DMS153 treated with DMSO at 0.1 percent for 48 hours (cell line): Measurements from ENCODE around the gene CLMN.

ENCODE experiments used
- DNase-seq: peaks from one replicate; lab custom pipeline; 2025; ENCODE audit not compliant: unreplicated experiment; lab: John Stamatoyannopoulos, UW

Gene CLMN

DNA sequence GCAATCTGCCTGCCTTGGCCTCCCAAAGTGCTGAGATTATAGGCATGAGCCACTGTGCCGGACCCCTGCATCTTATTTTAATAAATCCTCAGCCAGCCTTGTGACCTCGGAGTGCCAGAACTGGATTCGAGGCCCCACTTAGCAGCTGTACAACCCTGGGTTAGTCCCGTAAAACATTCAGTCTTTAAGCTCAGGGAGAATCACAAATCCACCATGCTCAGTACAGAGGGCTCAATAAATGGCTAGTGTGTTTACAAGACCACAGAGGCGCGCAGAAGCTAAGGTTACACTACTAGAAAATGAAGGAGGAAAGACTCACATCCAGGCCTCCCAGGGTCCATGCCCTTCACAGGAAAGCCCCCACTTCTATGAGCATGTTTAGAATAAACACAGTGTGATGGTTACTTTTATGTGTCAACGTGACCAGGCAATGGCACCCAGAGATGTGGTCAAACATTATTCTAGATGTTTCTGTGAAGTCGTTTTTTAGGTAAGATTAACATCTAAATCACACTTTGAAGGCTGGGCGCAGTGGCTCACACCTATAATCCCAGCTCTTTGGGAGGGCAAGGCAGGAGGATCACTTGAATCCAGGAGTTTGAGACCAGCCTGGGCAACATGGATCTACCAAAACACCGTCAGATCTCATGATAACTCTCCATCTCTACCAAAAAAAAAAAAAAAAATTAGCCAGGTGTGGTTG lies 55.3 kb downstream of the CLMN start:
- DNase-seq: no peak

DNA sequence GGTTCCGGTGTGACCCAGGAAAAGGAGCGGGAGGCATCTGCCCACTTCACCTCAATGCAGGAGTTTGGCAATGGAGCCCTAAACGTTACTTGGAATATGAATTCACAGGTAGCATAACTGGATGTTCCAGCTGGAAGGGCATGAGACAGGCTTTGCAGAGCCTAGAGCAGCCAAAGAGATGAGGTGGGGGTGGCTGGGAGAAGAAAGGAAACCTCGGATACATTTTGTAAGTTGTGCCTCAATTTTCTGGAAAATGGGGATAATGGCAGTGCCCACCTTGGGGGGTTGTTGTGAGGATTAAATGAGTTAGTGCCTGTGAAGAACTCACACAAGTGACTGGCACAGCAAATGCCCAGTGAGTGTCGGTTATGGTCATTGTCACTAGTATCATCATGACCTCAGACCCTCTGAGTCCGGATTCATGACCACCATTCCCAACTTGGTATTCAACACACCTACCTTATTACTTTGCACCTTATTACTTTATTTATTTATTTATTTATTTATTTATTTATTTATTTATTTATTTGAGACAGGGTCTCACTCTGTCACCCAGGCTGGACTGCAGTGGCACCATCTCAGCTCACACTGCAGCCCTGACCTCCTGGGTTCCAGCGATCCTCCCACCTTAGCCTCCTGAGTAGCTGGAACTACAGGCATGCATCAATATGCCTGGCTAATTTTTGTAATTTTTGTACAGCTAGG lies 56.0 kb downstream of the CLMN start:
- DNase-seq: no peak

DNA sequence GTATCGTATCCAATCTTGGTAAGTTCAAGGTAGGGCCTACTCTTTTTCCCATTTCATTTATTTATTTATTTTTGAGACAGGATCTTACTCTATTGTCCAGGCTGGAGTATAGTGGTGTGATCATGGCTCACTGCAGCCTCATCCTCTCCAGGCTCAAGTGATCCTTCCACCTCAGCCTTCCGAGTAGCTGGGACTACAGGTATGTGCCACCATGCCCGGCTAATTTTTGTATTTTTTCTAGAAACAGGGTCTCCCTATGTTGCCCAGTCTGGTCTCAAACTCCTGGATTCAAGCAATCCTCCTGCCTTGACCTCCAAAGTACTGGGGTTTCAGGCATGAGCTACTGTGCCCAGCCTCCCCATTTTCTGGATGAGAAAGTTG lies 57.2 kb downstream of the CLMN start:
- DNase-seq: no peak

DNA sequence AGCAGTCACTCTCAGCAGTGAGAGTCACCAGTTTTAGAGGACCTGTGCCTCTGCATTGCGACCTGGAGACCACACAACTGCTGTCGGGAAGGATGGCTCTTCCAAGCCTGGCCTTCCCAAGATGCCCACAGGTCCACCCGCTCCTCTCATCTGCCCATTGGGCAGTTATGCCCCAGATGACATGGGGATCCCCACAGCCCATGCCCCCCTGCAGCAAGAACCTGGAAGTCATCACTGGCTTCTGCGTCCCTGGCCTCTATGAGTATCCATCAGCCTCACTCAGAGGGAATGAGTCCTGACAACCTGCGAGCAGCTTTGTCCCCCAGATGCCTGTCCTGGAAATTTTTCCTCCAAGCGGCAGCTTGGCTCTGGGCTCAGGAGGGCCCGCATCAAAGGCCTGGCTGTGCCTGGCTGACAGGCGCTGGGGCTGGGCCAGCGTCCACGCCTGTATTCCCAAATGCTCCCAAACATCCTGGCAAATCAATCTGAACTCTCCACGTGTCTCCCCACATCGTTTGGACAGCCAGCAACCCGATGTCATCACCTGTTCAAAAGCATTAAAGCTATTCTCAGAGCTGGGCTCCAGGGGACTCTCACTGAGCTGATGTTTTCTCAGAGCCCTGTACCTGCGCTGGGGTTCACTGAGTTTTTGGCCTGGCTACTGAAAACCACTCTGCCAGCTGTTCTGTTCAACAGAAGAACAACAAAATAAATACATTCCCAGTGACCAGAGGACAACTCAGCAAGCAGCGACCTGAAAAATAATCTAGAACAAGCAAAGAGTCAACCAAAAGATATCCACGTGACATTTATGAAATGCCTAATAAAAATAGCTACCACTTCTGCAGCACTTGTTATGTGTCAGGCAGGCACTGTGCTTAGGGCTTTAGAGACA lies 57.8 kb downstream of the CLMN start:
- no peak for DNase-seq

DNA sequence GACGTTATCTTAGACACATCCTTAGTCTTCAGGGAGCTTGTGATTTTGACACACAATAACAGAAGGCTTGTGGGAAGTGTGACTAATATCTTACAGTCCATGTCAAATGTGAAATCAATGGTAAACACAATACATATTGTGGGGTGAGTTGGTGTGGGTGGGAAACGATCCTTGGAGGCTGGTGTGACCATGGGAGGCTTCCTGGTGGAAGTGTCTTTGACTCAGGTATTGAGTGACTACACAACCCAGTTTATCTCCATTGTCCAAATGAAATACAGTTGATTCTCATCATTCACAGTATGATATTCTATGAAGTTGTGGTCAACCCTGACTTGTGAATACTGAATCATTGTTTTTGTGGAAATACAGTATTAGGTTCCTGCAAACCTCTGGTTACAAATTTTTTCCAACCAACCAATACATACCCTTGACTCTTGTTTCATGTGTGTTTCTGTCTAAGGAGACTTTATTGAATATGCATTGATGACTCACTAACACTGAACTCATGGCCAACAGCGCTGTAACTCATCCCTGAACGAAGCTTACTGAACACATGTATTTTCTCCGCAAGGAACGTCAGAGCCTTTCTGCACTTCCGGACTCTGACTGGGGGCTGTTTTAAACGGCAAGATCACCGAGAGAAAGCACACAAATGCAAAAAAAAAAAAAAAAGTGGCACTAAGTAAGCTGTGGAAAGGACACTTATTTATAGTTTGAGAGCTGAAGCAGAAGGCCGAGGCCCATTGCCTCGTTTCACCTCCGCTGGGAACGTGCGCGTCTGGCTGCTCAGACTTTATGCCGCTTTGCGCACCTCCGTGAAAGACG lies 59.0 kb downstream of the CLMN start:
- no peak for DNase-seq

DNA sequence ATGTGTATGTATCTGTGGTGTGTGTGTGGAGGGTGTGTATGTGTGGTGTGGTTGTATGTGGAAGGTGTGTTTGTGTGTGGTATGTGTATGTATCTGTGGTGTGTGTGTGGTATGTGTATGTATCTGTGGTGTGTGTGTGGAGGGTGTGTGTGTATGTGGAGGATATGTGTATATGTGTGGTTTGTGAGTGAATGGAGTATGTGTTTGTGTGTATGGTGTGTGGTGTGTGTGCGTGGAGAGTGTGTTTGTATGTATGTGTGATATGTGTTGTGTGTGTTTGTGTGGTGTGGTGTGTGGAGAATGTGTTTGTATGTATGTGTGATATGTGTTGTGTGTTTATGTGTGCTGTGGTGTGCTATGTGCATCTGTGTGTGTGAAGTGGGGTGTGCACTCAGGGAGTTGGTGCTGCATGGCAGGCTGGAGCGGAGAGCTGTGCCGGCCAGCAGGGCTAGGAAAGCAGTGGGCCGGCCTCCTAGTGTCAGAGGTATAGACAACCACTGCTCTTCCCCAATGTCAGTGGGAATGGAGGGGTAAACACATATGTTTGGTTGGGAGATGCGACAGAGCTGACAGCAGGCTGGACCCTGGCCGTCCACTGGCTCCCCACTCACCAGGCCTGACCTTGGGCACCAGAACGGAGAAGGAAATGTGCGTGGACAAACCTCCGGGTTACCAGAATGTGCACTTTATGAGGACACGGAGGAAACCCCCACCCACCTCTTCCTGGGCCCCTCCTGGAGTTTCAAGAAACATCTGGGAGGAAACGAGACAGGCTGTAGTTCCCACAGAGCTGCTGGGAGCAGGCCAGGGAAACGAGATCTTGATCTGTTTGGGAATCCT lies 60.7 kb downstream of the CLMN start:
- DNase-seq: no peak

DNA sequence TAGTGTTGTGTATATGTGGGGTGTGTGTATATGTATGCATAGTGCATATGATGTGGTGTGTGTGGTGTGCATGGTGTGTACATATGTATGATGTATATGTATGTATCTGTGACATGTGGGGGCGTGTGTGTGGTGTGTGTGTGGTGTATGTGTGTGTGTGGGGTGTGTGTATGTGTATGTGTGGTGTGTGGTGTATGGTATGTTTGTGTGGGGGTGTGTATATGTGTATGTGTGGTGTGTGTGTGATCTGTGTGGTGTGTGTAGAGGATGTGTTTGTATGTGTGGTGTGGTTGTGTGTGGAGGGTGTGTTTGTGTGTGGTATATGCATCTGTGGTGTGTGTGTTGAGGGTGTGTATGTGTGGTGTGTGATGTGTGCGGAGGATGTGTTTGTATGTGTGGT lies 61.6 kb downstream of the CLMN start:
- DNase-seq: no peak

DNA sequence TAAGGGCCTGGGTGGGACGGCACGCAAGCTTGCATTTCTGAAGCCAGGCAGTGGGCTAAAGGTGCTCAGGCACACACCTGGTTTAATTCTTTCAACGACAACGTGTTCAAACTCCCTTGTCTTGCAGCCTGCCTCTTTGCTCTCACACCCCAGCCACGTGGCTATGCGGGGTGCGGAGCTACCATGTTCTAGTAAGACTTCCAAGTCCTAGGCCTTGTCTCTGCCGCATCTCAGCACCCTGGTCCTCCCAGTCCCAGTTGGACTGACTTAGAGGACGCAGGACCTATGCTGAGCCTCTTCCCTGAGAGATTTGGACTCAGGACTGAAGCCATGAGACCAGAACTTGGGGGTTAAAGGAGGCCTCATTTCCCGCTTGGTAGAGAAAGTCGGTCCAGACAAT lies 62.2 kb downstream of the CLMN start:
- no peak for DNase-seq

DNA sequence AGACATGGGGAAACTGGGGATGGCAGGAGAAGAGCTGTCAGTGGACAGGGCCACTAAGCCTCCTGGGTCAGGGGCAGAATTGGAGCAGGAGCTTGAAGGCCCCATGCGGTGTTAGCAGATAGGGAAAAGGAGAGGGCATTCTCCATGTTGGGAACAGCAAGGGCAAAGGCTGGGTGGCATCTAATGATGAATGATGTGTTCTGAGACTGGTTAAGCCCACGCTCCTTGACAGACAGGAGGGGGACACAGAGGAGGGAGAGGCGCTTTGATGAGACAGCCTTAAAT lies 63.0 kb downstream of the CLMN start:
- DNase-seq: no peak

DNA sequence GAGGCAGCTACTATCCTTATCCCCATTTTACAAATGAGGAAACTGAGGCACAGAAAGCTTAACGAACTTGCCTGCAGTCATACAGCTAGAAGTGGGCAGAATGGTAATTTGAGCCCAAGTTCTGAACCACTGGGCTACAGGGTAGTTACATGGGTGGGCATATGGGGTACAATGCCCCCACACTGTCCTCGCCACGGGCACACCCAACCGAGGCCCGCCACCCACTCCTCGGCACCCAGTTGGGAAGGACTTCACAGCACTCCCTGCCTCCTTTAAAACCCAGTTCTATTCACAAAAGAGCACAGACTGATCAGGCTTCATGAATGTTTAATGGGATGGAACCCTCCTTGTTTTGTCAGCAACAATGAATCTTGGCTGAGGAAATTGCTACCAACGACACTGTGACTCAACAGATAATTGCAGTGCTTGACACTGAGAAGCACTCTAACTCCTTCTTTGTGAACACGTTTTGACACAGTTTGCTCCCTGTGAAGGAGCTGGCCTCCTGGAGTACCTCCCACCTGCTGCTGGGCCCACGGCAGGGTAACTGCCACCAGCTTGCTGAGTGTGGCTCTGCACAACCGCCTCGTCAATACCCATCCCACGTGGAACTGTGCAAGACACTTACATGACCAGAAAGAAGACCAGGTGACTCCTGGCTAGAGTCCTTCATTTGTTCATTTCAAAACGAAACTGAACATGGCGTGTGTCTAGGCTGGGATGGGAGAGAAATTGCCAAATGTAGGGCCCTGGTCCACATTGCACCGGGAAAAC lies 63.5 kb downstream of the CLMN start:
- peak; percentile 62 for DNase-seq

DNA sequence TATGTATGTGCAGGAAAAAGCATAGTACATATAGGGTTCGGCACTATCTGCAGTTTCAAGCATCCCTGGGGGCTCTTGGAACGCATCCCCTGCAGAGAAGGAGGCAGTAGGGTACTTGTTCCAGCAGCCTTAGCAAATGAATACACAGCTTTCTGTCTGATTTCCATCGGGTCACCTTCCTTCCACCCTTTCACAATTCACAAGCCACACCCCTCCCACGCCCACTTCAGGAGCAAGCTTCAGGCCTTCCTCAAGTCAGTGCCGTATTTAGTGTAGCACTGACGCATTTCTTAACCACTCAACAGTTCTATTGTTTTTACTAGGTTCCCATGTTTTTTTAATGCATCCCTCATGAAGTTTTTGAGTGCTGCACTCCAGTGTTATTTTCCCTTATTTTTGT lies 64.2 kb downstream of the CLMN start:
- DNase-seq: peak; percentile 56

DNA sequence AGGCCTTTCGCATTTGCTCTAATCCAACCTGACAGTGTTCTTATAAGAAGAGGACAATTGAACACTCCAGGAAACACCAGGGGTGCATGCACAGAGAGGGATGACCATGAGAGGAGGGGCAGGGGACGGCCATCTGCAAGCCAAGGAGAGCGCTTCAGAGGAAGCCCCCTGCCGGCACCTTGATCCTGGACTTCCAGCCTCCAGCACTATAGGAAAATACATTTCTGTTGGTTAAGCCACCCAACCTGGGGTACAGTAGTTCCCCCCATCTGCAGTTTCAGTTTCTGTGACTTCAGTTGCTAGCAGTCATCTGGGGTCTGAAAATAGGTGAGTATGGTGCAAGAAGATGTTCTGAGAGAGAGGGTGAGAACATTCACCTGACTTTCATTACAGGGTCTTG lies 64.7 kb downstream of the CLMN start:
- DNase-seq: no peak

DNA sequence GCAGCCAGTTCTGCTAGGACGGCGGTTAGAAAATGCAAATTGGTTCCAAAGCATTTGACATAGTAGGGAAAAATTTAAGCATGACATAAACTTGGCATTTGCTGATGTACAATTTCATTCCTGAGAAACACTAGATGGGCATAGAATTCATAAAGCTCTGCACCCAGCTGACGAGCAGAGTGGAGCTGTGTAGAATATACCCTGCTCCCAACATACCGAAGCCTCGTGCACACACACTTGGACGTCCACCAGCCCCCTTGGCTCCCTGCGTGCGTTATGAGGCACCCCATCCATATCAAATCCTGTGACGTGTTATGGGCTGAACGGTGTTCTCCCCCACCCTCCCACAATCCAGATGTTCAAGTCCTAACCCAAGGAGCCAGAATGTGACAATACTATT lies 65.4 kb downstream of the CLMN start:
- DNase-seq: no peak

DNA sequence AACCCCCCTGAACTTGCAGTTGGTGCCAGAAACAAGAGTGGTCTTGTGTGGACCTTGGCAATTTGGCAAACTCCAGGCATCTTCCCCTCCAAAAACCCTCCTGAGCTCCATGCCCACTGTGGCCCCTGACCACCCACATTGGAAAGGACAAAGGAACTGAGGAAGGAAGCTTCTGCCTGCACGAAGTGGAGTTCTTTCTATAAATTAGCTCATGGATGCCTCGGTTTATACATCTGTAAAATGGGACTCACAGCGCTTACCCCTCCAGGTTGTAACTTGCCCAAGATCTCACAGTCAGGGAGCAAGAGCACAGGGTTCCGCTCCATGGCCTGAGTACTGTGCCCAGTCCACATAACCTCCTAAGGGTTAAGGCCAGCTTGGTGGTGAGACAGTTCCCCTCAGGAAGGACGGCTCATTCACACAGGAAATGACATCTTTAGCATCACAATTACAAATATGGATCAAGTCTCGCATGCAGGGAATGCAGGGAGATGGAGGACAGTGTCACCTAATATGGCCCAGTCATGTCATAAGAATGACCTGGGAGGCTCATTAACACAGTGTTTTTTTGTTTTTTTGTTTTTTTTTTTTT lies 66.6 kb downstream of the CLMN start:
- DNase-seq: no peak

DNA sequence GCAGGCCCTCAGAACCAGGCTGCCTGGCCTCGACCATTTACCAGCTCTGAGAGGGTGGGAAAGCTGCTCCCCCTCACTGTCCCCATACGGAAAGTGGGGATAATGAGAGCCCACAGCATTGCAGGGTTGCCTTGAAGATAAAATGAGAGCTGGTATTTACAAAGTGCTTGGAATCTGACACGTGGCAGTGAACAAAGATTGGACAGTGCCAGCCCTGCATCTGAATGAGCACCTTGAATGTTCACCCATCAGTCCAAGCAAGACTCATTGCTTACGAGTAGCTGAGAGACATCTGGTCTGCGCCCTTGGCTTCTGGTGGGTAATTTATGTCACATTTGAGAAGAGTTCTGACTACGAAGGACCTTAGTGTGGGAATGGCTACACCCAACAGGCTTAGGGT lies 67.5 kb downstream of the CLMN start:
- no peak for DNase-seq

DNA sequence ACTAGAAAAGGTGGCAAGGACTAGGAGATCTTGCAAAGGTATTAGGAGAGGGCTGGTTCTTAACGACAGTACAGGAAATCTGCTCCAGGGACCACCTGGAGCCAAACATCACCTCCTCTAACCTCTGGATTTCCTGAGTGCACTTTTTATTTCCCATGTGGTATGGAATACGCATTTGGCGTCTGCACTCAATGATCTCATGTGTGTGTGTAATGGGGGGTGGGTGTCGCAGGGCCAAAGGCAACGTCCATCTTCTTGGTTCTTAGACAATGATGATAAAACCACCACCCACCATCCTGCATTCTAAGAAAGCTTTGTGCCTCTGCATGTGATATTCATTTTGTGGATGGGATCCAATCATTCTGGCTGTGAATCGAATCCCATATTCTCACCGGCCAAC lies 68.8 kb downstream of the CLMN start:
- DNase-seq: no peak

DNA sequence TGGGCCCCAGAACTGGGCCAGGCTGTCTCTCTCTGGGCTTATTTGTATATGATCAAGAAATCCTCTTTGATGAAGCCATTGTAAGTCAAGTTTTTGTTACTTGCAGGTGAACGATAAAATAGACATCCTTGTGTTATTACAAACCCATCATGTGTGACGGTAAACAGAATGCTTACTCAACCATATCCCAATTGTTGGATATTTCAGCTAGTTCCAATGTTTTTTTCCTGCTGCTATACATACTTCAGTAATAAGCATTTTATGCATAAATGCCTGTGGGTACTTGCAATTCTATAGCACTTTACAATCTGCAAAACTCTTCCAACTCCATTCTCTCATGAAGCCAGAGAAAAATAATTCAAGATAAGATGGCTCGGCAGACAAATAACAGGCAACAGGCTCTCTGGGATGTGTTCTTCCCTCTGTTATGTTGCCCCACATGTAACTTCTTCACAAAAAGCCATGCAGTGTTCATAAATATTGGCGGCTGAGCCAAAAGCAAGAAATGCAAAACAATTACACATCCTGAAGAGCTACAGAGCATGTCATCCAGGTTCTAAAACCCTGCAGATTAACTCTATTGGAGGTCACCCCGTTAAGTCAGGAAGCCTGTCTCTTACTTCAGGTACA lies 69.5 kb downstream of the CLMN start:
- no peak for DNase-seq

DNA sequence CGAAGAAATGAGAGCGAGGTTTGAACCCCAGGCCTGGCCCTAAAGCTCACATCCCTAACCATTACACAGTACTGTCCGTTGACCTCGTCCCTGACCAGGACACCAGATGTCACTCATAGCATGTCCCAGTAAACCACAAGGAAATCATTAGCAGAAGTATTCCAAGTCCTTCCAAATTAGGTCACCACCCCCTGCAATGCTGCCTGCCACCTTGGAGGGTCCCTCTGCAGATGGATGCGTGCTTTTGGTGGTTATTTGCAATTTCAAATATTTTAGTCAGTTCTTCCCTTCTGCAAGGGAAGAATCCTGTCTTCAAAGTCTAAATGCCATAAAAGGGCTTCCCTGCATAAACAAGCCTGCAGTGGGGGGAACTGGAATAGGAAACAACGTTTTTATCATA lies 71.3 kb downstream of the CLMN start:
- no peak for DNase-seq

DNA sequence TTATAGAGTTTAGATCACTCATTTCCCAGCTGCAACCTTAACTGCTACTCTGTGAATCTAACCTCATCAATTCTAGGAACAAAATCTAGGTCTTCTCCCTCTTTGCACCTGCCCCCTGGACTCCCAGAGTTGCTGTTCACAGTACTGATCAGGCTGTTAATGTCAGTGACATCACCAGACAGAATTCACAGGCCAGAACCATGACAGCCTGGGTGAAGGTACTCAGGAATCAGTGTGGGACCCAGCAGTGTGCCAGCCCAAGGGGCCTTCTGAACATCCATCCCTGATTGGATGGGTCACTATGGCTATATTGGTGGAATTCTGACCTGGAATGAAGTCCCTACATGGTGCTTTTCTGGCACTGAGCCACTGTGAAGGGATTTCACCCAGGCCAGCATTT lies 72.8 kb downstream of the CLMN start:
- DNase-seq: no peak
